Measurements from ENCODE around the gene TBC1D10B. TPM values are rescaled to one million over a fixed set of nuclear protein-coding genes. Genes with fewer than 3 reads are reported as not detected.

The TBC1D10B gene
- total and polyA plus RNA-seq, 9 of the 15 experiments (the other 6 are each of a cell fraction or from before 2014, with no cell fraction given), result 2.2 to 55.4 (median 17.5) TPM

GRCh38 chr16:30377050-30377811 lies 6.9 kb upstream of the TBC1D10B start (continued):
- TF ChIP-seq NFRKB (IDR thresholded peaks at IDR 0.05; ENCODE audit: low read depth) (peak; percentile 53; the same call in 1 of the 2 replicates), RHOXF2B (CRISPR knock-in tag; conservative IDR thresholded peaks at IDR 0.05) (no peak), CREM (IDR thresholded peaks at IDR 0.05; ENCODE audit: low read depth) (no peak), USF1 (CRISPR knock-in tag; IDR thresholded peaks at IDR 0.05) (peak; percentile 45; the same call in 1 of the 2 replicates), SREBF2 (CRISPR knock-in tag; IDR thresholded peaks at IDR 0.05) (no peak), HDAC1 (IDR thresholded peaks at IDR 0.05) (no peak; a peak in 1 of 4 replicates), FOXJ3 (CRISPR knock-in tag; IDR thresholded peaks at IDR 0.05) (no peak), CC2D1A (IDR thresholded peaks at IDR 0.05) (peak; percentile 13; the same call in 1 of the 2 replicates), HINFP (tag; conservative IDR thresholded peaks at IDR 0.05; ENCODE audit: low read depth) (no peak), ZNF785 (CRISPR knock-in tag; IDR thresholded peaks at IDR 0.05) (no peak), HDGF (IDR thresholded peaks at IDR 0.05) (no peak), ARID3A (IDR thresholded peaks at IDR 0.05; ENCODE audit: borderline replicate concordance, low read depth, low read length) (no peak), ZNF124 (CRISPR knock-in tag; IDR thresholded peaks at IDR 0.05) (no peak), SFPQ (IDR thresholded peaks at IDR 0.05; ENCODE audit: low read depth, low read length) (no peak), DACH1 (IDR thresholded peaks at IDR 0.05; ENCODE audit: partially characterized antibody) (no peak), RBM22 (IDR thresholded peaks at IDR 0.05; ENCODE audit: low read depth, low read length, poor library complexity, severe bottlenecking) (no peak), U2AF2 (optimal IDR thresholded peaks at IDR 0.05; ENCODE audit: low read depth, low read length) (no peak), JUNB (CRISPR knock-in tag; conservative IDR thresholded peaks at IDR 0.05) (no peak), SRF (CRISPR knock-in tag; IDR thresholded peaks at IDR 0.05) (no peak), CAMTA2 (CRISPR knock-in tag; conservative IDR thresholded peaks at IDR 0.05) (no peak), ZNF696 (CRISPR knock-in tag; conservative IDR thresholded peaks at IDR 0.05) (no peak), KLF6 (CRISPR knock-in tag; IDR thresholded peaks at IDR 0.05; ENCODE audit: borderline replicate concordance) (no peak), ESRRA (IDR thresholded peaks at IDR 0.05; ENCODE audit: borderline replicate concordance, low read depth) (no peak), ARID2 (IDR thresholded peaks at IDR 0.05) (no peak; the same call in 1 of the 2 replicates), KLF1 (tag; IDR thresholded peaks at IDR 0.05) (no peak)

Measured in K562 (cell line).